NCI-H2029 treated with DMSO at 0.1 percent for 48 hours (cell line): ENCODE measurements around the gene NTMT2.
"Not testable (repeated sequence)": the region's sequence is repeated elsewhere in the genome, so short reads cannot be mapped to it uniquely, and the experiment has no call there.

Experiments
- DNase-seq: peaks from one replicate; lab custom pipeline; 2025; lab: John Stamatoyannopoulos, UW

Gene NTMT2

DNA sequence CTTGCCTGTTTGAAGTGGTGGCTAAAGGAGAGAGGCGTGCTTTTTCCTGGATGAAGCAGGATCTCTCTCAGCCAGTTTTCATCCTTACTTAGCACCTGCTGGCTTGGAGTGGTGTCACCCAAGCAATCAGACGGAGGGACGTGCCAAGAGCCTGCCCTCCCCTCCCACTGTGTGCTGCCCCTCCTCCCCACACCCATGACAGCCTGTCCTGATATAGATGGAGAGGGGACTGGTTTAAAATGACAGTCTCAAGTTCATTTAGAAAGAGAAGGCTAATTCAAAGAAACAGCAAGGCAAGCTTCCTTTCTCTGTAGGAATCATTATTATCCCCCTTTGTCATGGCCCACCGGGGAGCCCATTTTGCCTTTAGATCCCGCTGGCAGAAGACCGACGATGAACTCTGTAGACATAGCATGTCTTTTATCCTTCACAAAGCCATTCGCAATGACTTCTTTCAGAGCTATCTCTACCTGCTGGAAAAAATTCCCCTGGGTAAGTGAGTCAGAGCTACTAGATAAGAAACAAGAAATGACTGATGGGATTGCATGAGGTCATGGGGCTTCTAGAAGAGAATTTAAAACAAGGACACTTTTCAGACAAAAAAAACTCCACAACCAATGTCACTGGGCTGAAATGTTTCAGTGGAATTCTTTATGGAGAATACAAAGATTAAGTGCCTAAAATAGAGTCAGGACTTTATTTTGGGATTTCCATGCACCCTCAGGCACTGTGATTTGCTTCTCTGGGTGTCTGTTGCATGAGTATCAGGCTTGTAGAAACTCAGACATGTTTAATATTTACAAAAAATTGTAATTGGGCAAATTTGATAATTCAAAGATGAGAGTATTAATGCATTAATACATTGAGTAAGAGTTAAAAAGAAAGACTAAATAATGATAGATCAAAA, at the start of gene NTMT2:
NTMT2 (plus strand) TSS at position 190 of the 907 bp plus-strand sequence; CDS start at position 339, 149 bp downstream.
- no peak for DNase-seq

DNA sequence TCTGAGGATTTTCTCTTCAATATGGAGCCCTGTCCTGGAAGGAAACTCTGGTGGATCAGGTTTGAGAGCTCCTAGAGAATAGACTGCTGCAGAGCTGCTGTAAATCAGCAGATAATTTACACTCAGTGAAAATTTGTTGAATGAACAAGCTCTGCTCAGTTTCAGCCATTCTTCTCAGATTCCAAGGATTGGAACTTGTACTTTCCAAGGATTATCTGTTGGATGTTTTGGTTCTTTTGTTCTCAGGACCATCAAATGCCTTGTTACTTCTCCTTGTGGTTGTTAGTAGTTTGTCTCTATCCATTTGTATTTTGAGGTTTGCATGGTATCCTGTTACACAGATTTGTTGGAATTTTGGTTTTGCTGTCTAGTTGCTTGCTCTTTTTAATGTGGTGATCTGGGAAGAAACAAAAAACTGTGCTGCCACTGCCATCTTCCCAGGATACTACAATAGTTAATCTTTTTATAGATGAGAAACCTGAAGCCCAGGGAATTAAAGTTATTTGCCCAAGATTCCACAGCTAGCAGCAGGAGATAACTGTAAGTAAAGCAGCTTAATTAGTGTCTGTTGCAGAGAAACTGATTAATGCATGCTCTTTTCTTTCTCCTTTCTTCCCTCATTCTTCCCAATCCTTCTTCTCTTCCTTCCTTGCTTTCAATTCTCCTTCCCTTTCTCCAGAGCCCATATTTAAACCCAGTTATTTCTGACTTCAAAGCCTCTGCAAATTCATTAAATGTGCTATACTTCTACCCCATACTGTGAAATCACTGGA, 49.6 kb upstream of the NTMT2 start:
- DNase-seq, result no peak

DNA sequence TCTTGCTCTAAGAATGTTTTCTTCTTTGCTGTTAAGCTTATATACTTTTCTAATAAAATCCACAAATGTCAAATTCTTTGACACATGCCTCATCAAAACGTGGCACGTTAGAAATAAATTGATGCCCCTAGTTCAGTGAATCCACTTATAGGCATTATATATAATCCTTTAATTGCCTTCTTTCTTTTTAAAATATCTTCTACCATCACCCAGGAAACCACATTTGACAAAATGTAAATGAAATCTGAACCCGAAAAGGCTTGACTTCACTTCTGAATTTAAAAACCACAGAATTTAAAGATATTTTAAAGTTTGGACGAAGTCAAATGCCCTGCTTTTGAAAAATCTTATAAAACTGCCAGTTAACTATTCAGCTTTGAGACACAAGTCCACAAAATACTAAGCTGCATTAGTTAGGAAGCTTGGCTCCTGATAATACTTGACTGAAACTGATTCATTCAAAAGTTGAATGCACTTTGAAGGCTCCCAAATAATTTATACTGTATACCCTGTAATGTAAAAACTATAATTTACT, 48.9 kb upstream of the NTMT2 start:
- DNase-seq, result no peak

DNA sequence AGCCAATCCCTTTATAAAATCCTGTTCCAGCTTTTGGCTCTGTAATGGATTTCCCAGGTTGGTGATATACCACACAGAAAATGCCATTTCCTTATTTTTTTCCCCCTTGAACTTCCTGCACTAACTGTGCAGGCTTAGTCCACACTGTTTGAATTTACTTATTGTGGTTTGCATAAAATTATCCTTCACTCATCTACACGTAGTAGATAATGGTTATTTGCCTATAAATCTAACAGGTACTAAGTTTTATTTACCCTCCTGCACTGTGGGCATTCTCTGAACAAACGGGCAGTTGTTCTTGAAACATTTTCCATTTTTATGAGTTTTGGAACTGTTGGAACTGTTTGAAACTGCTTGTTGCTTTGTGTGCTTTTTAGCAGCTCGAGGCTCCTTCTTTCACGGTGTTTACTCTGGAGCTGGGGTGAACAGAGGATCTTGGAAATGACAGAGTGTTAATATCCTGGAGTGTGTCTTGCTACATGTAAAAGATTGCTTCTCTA, 48.3 kb upstream of the NTMT2 start:
- DNase-seq, result no peak

DNA sequence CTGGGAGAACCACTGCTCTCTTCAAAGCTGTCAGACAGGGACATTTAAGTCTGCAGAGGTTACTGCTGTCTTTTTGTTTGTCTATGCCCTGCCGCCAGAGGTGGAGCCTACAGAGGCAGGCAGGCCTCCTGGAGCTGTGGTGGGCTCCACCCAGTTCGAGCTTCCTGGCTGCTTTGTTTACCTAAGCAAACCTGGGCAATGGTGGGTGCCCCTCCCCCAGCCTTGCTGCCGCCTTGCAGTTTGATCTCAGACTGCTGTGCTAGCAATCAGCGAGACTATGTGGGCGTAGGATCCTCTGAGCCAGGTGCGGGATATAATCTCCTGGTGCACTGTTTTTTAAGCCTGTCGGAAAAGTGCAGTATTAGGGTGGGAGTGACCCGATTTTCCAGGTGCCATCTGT, 32.6 kb upstream of the NTMT2 start:
- DNase-seq, result not testable (repeated sequence)

DNA sequence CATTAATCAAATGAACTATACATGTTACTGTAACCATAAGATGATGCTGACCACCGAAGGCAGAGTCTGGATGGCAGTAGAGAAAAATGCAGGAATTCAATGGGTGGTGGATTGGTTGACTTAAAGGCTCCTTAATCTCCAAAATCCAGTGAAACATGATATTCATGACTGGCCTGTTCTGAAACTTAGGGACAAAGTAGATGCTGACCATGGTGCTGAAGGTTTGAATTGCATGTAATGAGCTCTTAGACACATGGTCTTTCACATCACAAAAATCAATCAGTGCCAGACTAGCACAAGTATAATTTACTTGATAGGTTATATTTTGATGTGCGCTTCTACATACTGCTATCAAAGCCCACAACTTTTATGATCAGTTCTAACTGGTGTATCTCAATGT, 30.9 kb upstream of the NTMT2 start:
- no peak for DNase-seq

DNA sequence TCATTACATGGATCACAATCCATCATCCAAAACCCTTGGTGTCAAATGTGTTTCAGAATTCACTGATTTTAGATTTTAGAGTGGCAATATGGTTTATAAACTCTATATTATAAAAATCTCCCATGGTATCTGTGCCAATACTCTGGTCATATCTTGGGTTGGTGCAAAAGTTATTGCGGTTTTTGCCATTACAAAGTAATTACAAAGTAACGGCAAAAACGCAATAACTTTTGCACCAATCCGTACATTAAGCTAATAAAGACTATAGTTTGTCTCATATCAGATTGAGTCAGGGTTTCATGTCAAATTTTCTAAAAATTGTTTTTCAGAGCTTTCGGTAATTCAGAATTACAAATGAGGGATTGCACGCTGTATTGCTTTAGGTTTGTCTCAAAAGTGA, 23.4 kb upstream of the NTMT2 start:
- no peak for DNase-seq

DNA sequence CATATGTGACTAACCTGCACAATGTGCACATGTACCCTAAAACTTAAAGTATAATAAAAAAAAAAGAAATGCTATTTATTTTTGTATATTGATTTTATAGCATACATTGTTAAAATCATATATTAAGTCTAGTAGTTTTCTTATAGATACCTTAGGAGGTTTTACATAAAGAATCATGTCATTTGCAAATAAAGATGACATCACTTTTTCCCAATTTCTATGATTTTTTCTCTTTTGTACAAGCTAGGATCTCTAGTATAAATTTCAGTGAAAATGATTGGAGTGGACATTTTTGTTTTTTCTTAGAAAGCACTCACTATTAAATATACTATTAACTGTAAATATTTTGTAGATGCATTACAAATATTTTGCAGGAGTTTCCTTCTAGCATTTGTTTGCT, 20.5 kb upstream of the NTMT2 start:
- DNase-seq, result no peak

DNA sequence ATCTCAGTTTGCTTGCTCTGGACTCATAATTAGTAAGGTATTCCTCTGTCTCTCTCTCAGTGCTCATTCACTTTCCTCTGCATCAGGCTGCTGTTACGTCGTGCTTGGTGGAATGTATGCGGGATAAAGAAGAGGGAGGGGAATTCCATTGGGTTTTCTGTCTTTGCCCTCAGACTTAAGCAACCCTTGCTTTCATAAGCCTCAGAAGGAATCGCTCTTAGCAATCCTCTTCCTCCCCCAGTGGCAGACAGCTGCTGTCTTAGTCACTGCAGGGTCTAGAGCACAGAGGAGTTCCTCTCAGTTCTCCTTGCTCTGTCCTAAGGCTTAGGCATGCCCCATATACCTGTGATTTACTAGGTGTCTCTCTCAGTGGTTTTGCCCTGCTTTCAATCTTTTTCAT, 19.1 kb upstream of the NTMT2 start:
- DNase-seq, result no peak

DNA sequence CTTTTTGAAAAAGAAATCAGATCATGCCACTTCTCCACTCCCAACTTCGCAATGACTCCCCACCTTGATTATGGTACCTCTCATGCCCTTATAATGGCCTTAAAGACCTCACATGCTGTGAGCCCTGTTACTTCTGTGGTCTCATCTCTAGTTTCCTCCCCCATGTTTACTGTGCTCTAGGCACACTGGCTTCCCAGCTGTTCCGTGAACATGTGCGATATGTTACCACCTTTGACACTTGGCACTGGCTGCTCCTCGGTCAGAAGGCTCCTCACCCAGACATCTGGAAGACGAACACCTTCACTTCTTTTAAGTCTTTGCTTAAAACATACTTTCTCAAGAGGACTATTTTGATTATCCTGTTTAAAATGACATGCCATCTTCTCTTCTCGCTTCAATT, 14.3 kb upstream of the NTMT2 start:
- no peak for DNase-seq

DNA sequence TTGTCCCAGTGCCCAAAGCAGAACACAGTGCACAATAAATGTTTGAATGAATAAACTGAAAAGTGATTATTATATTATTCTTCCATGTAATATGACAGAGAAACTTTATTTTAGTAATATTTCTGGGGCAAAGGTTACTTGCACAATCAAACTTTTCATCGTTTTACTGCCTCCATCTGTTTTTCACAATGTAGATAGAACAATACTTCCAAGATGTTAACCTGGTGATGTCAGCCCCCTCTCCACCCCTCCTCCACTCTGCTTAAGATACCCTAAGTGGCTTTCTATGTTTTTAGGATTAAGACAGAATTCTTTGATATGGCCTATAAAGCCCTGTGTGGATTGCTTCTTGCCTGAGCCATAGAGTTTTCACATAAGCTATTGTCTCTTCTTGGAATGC, 13.8 kb upstream of the NTMT2 start:
- no peak for DNase-seq

DNA sequence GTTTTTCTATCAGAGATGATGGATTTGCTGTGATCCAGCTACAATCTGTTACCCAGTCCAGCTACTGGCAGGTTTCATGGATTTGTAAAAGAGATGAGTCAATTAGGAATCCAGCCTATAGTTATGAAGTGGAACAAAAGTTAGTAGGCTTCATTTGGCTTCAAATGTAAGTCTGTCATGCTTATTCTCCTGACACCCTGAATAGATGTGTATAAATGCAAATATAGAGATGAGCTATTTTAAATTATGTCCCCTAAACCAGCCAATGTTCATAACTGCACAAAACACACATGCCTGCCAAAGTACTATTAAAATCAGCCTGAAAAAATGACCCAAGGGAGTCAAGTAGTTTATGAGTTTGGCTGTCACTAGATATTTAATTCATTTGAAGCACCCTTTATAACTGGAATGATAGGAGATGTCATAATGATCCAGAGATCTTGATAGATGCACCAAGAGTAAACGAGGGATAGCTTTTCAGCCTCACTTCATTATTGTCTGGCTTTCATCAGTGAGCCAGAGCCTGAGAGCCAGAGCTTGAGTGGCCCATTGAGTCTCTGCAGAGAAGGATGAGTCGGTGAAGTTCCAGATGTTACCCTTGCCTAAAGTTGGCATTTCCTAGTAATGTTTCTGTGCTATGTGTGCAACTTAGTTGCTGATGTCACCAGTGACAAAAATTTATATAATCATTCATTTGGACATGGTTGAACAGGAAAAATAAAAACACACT, 11.8 kb upstream of the NTMT2 start:
- DNase-seq, result no peak

DNA sequence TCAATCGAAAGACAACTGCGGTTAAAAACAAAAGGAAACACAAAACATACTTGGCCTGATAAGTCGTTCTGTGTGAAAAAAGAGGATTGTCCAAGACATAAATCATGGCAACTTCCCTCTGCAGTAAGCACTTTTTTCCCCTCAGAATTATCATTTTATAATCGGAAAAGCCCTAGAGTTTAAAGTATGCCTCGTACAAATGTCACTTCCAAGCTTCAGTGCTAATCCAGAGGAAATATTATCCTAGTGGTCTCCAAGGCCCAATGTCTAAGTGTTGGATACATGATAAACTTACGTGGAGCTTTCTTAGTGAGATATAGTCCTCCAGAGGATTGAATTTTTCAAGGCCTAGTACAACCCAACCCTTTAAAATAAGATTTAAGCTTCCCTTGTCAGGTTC, 11.2 kb upstream of the NTMT2 start:
- no peak for DNase-seq

DNA sequence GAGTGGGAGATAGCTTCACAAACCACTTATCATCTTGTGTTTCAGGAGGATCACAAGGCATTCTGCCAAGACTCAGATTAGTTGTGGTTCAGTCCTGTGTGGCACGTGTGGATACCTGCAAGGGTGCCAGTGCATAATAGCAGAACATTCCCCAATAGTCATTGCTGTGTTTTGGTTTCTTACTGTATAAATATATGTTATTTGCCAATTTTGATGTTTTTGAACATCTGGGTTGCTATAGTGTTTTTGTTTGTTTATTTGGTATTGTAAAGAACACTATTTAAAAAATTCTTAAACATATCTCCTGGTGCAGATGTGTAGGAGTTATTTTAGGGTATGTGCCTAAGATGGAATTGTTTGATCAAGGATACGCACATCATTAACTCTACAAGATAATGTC, 5.4 kb upstream of the NTMT2 start:
- no peak for DNase-seq

DNA sequence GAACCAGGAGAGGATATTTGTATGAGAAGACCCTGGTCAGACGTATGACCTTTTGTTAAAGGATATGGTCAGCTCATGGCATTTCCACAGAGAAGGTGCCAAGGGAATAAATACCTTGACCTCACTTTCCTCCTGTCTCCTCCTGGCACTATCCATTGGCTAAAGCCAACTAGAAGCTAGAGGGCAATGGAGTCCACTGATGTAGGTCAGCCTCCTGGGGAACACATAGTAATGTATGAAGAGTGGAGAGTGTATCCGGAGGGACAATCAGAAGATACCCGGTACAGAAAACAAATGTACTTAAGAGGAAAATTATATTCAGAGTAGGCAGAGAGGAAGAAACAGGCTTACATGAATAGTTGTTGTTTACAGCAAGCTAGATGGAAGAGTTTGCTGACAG, 698 bp upstream of the NTMT2 start:
- no peak for DNase-seq

DNA sequence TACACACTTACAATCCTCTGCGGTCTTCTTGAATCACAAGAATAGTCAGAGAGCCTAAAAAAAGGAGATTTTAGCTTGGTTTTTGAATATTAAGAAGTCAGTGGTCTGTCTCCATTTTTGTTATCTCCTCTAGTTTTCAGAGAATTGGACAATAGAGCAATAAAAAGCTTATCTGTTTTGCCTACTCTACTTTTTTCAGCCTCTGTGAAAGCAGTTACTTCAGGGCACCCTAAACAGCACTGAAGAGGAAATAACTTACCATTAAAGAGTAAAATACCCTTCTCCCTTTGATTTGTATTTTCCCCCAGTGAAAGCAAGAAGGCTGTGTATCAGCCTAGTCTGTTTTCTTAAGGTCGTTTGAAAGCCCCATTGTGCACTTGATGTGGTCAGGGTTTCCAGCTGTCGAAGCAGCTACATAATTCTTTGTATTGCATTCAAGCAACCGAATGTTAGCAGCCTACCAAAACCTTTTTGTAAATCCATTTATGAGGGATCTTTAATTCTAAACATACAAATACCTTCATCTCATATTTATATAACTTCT, 1.0 kb downstream of the NTMT2 start:
- DNase-seq, result no peak

DNA sequence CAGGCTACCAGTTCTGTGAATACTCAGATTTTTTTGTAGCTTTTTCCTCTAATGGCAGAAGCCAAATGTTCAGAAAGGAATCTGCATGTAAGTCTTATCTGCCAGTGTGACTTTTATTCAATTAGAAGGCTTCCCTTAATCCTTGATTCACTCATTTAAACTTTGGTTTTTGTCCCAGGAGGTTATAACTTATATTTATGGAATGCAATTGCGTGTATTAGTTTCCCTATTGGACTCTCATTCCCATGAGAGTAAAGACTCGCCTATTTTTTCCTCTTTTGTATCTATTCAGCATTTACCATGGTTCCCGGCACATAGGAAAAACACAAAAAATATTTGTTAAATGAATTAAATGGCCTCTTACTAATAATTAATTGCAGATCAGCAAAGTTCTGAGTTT, 3.5 kb downstream of the NTMT2 start:
- DNase-seq, result no peak

DNA sequence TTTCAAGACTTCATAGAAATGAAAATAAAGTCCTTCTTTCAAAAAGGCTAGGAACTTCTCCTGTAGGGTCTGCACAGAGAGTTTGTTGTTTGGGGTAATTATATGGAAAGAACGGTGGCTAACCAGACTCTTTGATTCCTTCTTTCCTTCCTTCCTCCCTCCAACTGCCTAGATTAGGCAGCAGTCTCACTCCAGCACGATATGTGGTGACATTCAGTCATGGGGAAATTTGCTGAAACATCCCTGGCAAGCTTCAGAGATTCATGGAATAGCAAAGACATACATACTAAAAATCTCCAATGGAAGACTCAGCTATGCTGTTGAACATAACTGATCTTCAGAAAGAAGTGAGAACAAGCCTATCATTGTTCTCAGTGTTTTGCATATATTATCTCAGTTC, 4.3 kb downstream of the NTMT2 start:
- DNase-seq, result no peak

DNA sequence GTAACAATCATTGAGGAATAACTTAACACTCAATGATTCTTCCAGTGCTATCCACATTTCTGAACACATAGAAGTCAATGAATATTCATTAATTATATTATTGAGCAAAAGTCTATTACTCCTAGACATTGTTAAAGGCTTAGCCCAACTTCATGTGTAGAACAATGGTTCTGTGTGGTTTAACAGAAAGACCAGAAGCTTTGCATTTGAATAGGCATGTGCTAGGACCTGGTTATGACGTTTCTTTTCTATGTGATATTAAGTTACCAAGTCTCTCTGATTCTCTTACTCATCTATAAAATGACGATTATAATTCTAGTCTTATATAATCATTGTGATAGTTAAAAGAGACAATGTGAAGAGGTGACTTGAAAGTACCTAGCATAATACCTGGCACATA, 5.2 kb downstream of the NTMT2 start:
- no peak for DNase-seq

DNA sequence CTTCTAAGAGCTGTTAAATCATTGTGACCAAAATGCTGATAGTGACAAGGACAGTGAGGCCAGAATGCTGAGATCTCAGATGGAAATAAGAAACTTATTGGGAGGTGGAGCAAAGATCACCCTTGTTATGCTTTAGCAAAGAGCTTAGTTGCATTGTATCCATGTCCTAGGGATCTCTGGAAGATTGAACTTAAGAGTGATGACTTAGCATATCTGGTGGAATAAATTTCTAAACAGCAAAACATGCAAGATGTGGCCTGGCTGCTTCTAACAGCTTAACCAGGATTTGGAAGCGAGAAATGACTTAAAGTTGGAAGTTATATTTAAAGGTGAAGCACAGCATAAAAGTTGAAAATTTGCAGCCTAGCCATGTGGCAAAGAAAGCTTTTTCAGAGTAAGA, 7.7 kb downstream of the NTMT2 start:
- no peak for DNase-seq

DNA sequence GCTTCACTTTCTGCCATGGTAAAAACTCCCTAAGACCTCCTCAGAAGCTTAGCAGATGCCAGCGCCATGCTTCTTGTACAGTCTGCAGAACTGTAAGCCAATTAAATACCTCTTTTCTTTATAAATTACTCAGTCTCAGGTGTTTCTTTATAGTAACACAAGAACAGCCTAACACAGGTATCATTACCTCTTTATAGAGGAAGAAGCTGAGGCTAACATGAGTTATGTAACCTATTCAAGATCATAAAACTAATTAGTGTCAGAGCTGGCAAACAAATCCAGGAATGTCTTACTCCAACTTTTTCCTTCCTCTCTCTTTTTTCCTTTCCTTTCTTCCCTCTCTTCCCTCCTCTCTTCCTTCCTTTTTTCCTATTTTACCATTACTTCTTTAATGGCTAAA, 9.3 kb downstream of the NTMT2 start:
- DNase-seq, result no peak

DNA sequence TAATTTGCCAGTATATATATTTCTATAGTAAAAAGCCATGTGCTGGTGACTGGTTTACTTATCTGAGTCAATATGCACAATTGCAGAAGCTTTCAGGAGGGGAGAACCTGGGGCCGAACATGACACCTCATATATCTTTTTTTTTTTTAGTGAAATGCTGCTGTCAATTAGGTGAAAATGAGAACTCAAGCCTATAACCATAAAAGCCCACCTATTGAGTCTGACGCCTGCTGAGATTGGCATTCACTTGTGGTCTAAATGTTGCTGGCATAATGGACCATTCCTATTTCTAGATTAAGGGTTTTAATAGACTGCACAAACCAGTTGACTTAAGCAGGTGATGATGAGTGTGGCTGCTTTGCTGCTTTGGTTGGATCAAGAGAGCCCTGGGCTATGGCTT, 10.8 kb downstream of the NTMT2 start:
- no peak for DNase-seq
